Parathyroid adenoma (tissue), 2 donors: Measurements from ENCODE around the gene UBXN11.
A peak's percentile ranks its signal among the peaks of the same experiment; 100 is the strongest.

Experiments
- H2AFZ ChIP-seq: fragments of 300-600 bp; sonication (generic); one replicate; pipeline ENCODE4 v1.7.0; 2017; ENCODE audit warnings: antibody characterized with exemption, mild to moderate bottlenecking
- H3K27ac ChIP-seq: fragments of 300-600 bp; sonication (generic); one replicate; pipeline ENCODE4 v1.7.0; 2017
- H3K27me3 ChIP-seq: fragments of 300-600 bp; sonication (generic); one replicate; pipeline ENCODE4 v1.7.0; 2017; ENCODE audit warnings: low read length; ENCODE audit not compliant: control insufficient read depth, insufficient read depth
- H3K36me3 ChIP-seq: fragments of 300-600 bp; sonication (generic); one replicate; pipeline ENCODE4 v1.7.0; 2017; ENCODE audit warnings: low read length; ENCODE audit not compliant: control insufficient read depth, insufficient read depth
- H3K4me1 ChIP-seq: fragments of 300-600 bp; sonication (generic); one replicate; pipeline ENCODE4 v1.7.0; 2017; ENCODE audit warnings: control low read depth
- H3K4me2 ChIP-seq: fragments of 300-600 bp; sonication (generic); one replicate; pipeline ENCODE4 v1.7.0; 2017; ENCODE audit warnings: low read length
- H3K4me3 ChIP-seq: fragments of 300-600 bp; sonication (generic); one replicate; pipeline ENCODE4 v1.7.0; 2017; ENCODE audit warnings: low read depth, low read length
- H3K79me2 ChIP-seq: fragments of 300-600 bp; sonication (generic); one replicate; pipeline ENCODE4 v1.7.0; 2017; ENCODE audit warnings: control low read depth
- H3K9ac ChIP-seq: fragments of 300-600 bp; sonication (generic); one replicate; pipeline ENCODE4 v1.7.0; 2017; ENCODE audit warnings: mild to moderate bottlenecking
- H3K9me3 ChIP-seq: fragments of 300-600 bp; sonication (generic); one replicate; pipeline ENCODE4 v1.7.0; 2017; ENCODE audit warnings: low read length; ENCODE audit not compliant: control insufficient read depth
- TF ChIP-seq, protein P1 (sequence below): fragments of 300-600 bp; sonication (generic); IDR thresholded peaks from one replicate; pipeline ENCODE4 v1.7.0; 2017; ENCODE audit warnings: antibody characterized with exemption, mild to moderate bottlenecking
- donor health status: primary hyperparathyroidism.

Gene UBXN11

DNA sequence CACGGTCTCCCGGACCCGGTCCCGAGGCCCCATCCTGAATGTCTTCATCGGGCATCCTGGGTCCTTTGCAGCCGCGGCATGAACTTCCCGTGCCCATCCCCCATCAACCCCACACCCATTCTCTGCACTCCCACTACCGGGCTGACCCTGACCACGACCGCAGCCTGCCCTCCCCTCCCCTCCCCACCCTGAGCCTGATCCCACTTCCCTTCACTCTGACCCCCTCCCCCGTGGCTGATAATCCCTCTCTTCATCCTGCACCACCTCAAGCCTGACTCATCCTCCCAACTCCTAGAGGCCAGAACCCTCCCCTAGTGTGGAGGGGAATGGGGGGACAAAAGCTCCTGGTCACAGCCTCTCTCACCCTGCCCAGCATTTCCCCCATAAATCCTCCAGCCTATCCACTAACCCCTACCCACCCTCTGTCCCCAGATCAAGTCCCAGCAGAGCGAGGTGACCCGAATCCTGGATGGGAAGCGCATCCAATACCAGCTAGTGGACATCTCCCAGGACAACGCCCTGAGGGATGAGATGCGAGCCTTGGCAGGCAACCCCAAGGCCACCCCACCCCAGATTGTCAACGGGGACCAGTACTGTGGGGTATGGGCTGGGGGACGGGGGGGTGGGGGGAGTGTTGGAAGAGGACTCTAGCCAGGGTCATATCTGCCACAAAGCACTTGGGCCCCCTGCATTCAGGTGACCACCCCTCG is 25.9 kb downstream of the UBXN11 start:
- H3K79me2 ChIP-seq: no peaks in the 10 kb centered on the region
- no peaks in the 10 kb centered on the region for H3K9me3 ChIP-seq
- H3K4me2 ChIP-seq: peak overlapping the region; percentile 93
- no peaks in the 10 kb centered on the region for H3K27me3 ChIP-seq
- H3K4me3 ChIP-seq: peak overlapping the region; percentile 80
- peak overlapping the region; percentile 79 for H2AFZ ChIP-seq
- TF ChIP-seq, protein P1, sequence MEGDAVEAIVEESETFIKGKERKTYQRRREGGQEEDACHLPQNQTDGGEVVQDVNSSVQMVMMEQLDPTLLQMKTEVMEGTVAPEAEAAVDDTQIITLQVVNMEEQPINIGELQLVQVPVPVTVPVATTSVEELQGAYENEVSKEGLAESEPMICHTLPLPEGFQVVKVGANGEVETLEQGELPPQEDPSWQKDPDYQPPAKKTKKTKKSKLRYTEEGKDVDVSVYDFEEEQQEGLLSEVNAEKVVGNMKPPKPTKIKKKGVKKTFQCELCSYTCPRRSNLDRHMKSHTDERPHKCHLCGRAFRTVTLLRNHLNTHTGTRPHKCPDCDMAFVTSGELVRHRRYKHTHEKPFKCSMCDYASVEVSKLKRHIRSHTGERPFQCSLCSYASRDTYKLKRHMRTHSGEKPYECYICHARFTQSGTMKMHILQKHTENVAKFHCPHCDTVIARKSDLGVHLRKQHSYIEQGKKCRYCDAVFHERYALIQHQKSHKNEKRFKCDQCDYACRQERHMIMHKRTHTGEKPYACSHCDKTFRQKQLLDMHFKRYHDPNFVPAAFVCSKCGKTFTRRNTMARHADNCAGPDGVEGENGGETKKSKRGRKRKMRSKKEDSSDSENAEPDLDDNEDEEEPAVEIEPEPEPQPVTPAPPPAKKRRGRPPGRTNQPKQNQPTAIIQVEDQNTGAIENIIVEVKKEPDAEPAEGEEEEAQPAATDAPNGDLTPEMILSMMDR: no peak
- peaks cover 2% of the 10 kb centered on the region for H3K4me1 ChIP-seq
- H3K9ac ChIP-seq: no peak overlapping the region
- no peaks in the 10 kb centered on the region for H3K36me3 ChIP-seq
- H3K27ac ChIP-seq: peak overlapping the region; percentile 77

DNA sequence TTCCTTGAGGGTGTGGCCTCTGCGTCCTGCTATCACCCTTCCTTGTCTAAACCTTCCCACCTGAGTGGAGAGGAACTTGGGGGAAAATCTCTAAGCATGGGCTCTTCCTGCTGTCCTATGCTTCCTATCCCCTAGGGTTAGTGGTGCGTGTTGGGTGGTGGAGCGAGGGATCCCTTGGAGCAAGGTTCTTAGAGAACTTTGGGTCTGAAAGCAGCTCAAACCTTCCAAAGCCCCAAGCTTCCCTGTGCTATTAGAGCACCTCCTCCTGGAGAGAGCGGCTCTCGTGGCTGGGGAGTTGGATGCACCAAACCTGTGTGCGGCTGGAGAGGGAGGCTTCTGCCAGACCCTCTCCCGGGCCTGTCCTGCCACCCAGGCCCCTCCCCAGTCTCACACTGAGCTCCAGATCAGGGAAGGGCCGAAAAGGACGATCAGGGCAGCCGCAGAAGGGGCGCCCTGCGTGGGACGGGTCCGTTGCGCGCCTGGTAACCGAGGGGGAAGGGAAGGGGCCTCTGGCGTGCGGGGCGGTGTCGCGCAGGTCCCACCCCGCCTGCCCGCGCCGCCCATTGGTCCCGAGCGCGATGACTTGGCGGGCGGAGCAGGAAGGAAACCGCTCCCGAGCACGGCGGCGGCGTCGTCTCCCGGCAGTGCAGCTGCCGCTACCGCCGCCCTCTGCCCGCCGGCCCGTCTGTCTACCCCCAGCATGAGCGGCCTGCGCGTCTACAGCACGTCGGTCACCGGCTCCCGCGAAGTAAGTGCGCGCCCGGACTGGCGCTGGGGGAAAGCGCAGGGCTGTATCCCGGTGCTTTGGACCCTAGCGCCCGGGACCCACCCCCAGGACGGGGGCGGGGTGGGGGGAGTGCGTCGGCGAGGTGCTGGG is 26.7 kb downstream of the UBXN11 start, which contains the start of gene SH3BGRL3:
Gene SH3BGRL3, plus strand, starts transcription at position 631 of the 877 bp plus-strand sequence. Its CDS starts 70 bp downstream, at position 701.
- Histone ChIP-seq H3K9me3 (no peaks in the 10 kb centered on the region), H3K27me3 (no peaks in the 10 kb centered on the region), H3K9ac (no peak within 1 kb of the TSS), H3K4me1 (peaks cover 5% of the 10 kb centered on the region), H3K4me3 (peak within 1 kb of the TSS; percentile 80), H3K36me3 (no peaks in the 10 kb centered on the region), H3K4me2 (peak within 1 kb of the TSS; percentile 93), H3K27ac (peak within 1 kb of the TSS; percentile 77), H2AFZ (peak within 1 kb of the TSS; percentile 79), H3K79me2 (no peaks in the 10 kb centered on the region)
- TF ChIP-seq, protein P1: peak; percentile 22

DNA sequence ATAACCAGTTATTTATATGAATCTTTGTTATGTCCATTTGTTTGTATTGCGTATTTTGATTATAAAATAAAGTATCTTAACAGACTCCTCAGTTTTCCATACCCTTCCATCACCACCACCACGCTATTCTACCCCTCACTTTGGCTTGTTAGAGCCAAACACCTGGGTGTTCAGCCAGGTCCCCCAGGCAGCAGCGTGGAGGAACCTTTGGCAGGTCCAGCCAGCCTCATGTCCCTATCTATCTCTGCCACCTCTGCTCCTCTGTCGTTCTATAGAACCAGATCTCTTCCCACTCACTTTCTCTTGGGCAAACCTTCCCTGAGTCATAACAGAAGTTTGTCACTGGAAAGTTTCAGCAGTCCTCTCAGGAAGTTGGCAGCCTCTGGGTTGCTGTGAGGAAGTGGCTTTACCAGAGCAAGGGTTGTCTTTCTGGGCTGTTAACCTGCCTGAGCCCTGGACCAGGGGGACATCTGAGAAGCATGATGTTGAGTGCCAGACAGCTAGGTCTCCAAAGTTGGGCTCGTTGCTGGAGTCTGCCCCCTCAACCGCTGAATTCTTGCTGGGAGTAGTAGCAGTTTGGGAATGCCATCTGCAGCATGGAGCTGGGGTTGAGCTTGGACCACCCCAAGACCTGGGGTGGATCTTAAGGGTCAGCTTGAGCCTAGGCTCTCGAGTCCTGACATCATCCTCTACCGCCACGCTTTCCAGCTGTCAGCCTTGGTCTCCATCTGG is 27.5 kb downstream of the UBXN11 start:
- H3K36me3 ChIP-seq: no peaks in the 10 kb centered on the region
- TF ChIP-seq, protein P1: no peak
- H3K4me1 ChIP-seq: peaks cover 5% of the 10 kb centered on the region
- H3K27me3 ChIP-seq: no peaks in the 10 kb centered on the region
- peak overlapping the region; percentile 79 for H2AFZ ChIP-seq
- H3K9me3 ChIP-seq: no peaks in the 10 kb centered on the region
- peak overlapping the region; percentile 80 for H3K4me3 ChIP-seq
- H3K79me2 ChIP-seq: no peaks in the 10 kb centered on the region
- peak overlapping the region; percentile 77 for H3K27ac ChIP-seq
- H3K9ac ChIP-seq: no peak overlapping the region
- H3K4me2 ChIP-seq: peak overlapping the region; percentile 93

DNA sequence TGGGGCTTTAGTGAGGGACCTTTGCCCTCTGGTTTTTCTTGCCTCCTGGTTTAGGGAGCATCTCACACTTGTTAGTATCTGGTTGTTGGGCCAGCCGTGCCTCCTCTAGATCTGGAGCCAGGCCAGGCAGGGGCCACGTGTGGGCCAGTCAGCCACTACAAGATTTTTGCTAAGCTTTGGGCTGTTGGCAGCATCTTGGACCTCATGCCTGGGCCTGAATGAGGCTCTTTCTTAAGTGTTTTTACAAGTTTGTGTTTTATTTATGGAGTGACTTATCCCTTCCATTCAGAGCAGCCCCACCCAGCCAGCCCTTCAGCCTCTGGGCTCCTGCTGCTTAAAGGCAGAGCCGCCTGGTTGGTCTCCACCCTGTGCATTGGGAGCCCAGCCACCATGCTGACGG is 28.1 kb downstream of the UBXN11 start:
- Histone ChIP-seq H3K9me3 (no peaks in the 10 kb centered on the region), H3K4me1 (peaks cover 5% of the 10 kb centered on the region), H2AFZ (no peak overlapping the region), H3K27me3 (no peaks in the 10 kb centered on the region), H3K4me3 (no peak overlapping the region), H3K9ac (no peak overlapping the region), H3K4me2 (no peak overlapping the region), H3K79me2 (no peaks in the 10 kb centered on the region), H3K36me3 (no peaks in the 10 kb centered on the region), H3K27ac (no peak overlapping the region)
- TF ChIP-seq, protein P1: no peak
